Measurements from ENCODE around the gene ZSCAN1. TPM values are rescaled to one million over a fixed set of nuclear protein-coding genes. Genes with fewer than 3 reads are reported as not detected.

ZSCAN1 gene
- total and polyA plus RNA-seq, 10 of the 15 experiments (the other 5 are each of a cell fraction or from before 2014, with no cell fraction given), result not detected

GRCh38 chr19:58001895-58002369, 31.9 kb upstream of the ZSCAN1 start:
- ChIA-PET RAD21 (ENCODE audit: unreplicated experiment) (no interaction called here), POLR2A (interaction anchor here (1.0 to 1.5 kb wide), 2 partner anchors 181 to 345 kb away, joined by 3 read pairs; no protein-coding TSS in a partner anchor), CTCF (interaction anchor here (1.0 kb wide), 1 partner anchor 308 kb away, joined by 3 read pairs; no protein-coding TSS in a partner anchor), SMC1A (ENCODE audit: uncharacterized antibody, unreplicated experiment) (interaction anchor here (0.6 to 1.7 kb wide), 3 partner anchors 98 to 274 kb away, joined by 3 to 5 read pairs (median 3); partner anchors contain the start of gene ZNF671)
- in situ Hi-C loops (cut with MboI) (no loop called here), intact Hi-C loops (cut with micrococcal nuclease; ENCODE audit: unreplicated experiment) (no loop called here)
- no peak for FAIRE-seq
- H3K9me3 ChIP-seq (replicated peaks; ENCODE audit: control insufficient read depth, insufficient read depth, low read length), result peaks cover 42% of the 10 kb centered on the region
- H3K4me3 ChIP-seq, result peak overlapping the region; percentile 71
- peak overlapping the region; percentile 71 for H2AFZ ChIP-seq (ENCODE audit: control insufficient read depth, low read depth, low read length)
- peaks cover 5% of the 10 kb centered on the region; the same call in 1 of the 2 replicates for H3K79me2 ChIP-seq (ENCODE audit: control insufficient read depth, insufficient read depth, low read length)
- peak overlapping the region; percentile 77 for H3K27ac ChIP-seq (ENCODE audit: control insufficient read depth, insufficient read depth)
- ATAC-seq, result peak; percentile 29
- peak overlapping the region; percentile 77 for H3K9ac ChIP-seq (ENCODE audit: control insufficient read depth, insufficient read depth, low read length)
- no peaks in the 10 kb centered on the region for H4K20me1 ChIP-seq (ENCODE audit: control insufficient read depth, insufficient read depth)
- peak overlapping the region; percentile 91 for H3K4me2 ChIP-seq (ENCODE audit: control insufficient read depth, insufficient read depth)
- peaks cover 4% of the 10 kb centered on the region; the same call in 1 of the 2 replicates for H3K4me1 ChIP-seq (ENCODE audit: control insufficient read depth, insufficient read depth, low read length)
- peaks cover 7 to 12% of the 10 kb centered on the region in 2 experiments for H3K36me3 ChIP-seq (ENCODE audit: control insufficient read depth in 2 of 2, insufficient read depth in 2 of 2, low read length in 1 of 2)
- H3K27me3 ChIP-seq (replicated peaks in 1 of 2; ENCODE audit: control insufficient read depth in 2 of 2, insufficient read depth in 2 of 2, low read length in 1 of 2), result no peaks in the 10 kb centered on the region
- TF ChIP-seq MLLT1 (IDR thresholded peaks at IDR 0.05), result peak; percentile 78; the same call in 1 of the 2 replicates
- TF ChIP-seq IRF4 (IDR thresholded peaks at IDR 0.05; ENCODE audit: low read depth, low read length), result no peak
- no peak for DNase-seq (ENCODE audit: low read depth, low spot score)
- 41% methylated on average over 23 of the region's 23 CpGs for WGBS (ENCODE audit: insufficient coverage, insufficient replicate concordance, low lambda C conversion rate, missing lambda C conversion rate)
- no TSS peak for BruUV-seq (replicated peaks)

Measured in GM12878 (cell line).